HL-60 (cell line): ENCODE data around the gene PARVB.

ENCODE experiments used
- CTCF ChIP-seq: IDR thresholded peaks from one replicate; pipeline ENCODE4 v1.5.1; 2011; ENCODE audit warnings: low read length, control low read depth, inconsistent platforms; ENCODE audit not compliant: insufficient read depth
- GABPA ChIP-seq: IDR thresholded peaks from 2 replicates; pipeline ENCODE4 v1.6.1; 2012; ENCODE audit warnings: low read depth
- REST ChIP-seq: IDR thresholded peaks from 2 replicates; pipeline ENCODE4 v1.6.1; 2012; ENCODE audit warnings: low read depth; ENCODE audit not compliant: insufficient replicate concordance
- SPI1 ChIP-seq: IDR thresholded peaks from 2 replicates; pipeline ENCODE4 v1.6.1; 2012; ENCODE audit warnings: low read depth, mild to moderate bottlenecking, borderline replicate concordance

GRCh38 chr22:44031158-44031952 is 7.3 kb downstream of the PARVB start:
- TF ChIP-seq CTCF = no peak
- peak; percentile 33; the same call in 1 of the 2 replicates for TF ChIP-seq SPI1
- TF ChIP-seq REST = no peak
- no peak for TF ChIP-seq GABPA
